IMR-90 (cell line): Measurements from ENCODE around the gene DCLK1. TPM values are rescaled to one million over a fixed set of nuclear protein-coding genes. Genes with fewer than 3 reads are reported as not detected.

Source experiments
- ATAC-seq: fragments of 200-7000 bp; cut with Tn5 transposase; 2 replicates; pipeline ENCODE4 v1.9.1; 2020; ENCODE audit warnings: low read depth, mild to moderate bottlenecking, moderate library complexity
- BruUV-seq: library from RNA; stranded (reverse); fragments of 400-500 nt; replicated peaks from 2 replicates; lab custom pipeline; 2021; lab: Mats Ljungman, UMichigan
- CTCF ChIA-PET: fragments of 300-600 bp; formaldehyde crosslinking; extraction: SDS; loops from one replicate; lab custom pipeline; 2021; ENCODE audit warnings: antibody characterized with exemption; lab: Yijun Ruan, JAX
- POLR2A ChIA-PET: fragments of 300-600 bp; sonication (Branson Sonifier 250); formaldehyde crosslinking; loops from one replicate; lab custom pipeline; 2022; ENCODE audit warnings: antibody characterized with exemption; ENCODE audit not compliant: unreplicated experiment; lab: Charles Lee
- DNase-seq: peaks from one replicate; pipeline ENCODE4 v3.0.0; 2013
- H2AFZ ChIP-seq: replicated peaks from 2 replicates; pipeline ENCODE3; 2013; ENCODE audit warnings: low read length, mild to moderate bottlenecking; ENCODE audit not compliant: poor library complexity
- H2AK5ac ChIP-seq: 2 replicates; pipeline ENCODE4 v1.6.1; 2013; ENCODE audit warnings: low read depth, low read length, inconsistent platforms
- H2AK9ac ChIP-seq: replicated peaks from 2 replicates; pipeline ENCODE3; 2013; ENCODE audit warnings: mild to moderate bottlenecking, low read depth, low read length, moderate library complexity; ENCODE audit not compliant: poor library complexity
- H2BK120ac ChIP-seq: 2 replicates; pipeline ENCODE4 v1.6.1; 2013; ENCODE audit warnings: low read depth, low read length, inconsistent platforms
- H2BK15ac ChIP-seq: 3 replicates; pipeline ENCODE4 v1.6.1; 2013; ENCODE audit warnings: low read depth, low read length, inconsistent platforms
- H2BK20ac ChIP-seq: 2 replicates; pipeline ENCODE4 v1.6.1; 2013; ENCODE audit warnings: low read depth, mild to moderate bottlenecking, inconsistent platforms, low read length, moderate library complexity
- H2BK5ac ChIP-seq: 2 replicates; pipeline ENCODE4 v1.6.1; 2013; ENCODE audit warnings: mild to moderate bottlenecking, low read depth, low read length, inconsistent platforms; ENCODE audit not compliant: poor library complexity, severe bottlenecking
- H3K14ac ChIP-seq: replicated peaks from 2 replicates; pipeline ENCODE4 v1.6.1; 2013; ENCODE audit warnings: low read depth, low read length, inconsistent platforms
- H3K18ac ChIP-seq: 2 replicates; pipeline ENCODE4 v1.6.1; 2013; ENCODE audit warnings: low read depth, low read length, control low read depth
- H3K23ac ChIP-seq: 2 replicates; pipeline ENCODE4 v1.6.1; 2013; ENCODE audit warnings: low read depth, low read length, inconsistent platforms
- H3K27ac ChIP-seq: 2 replicates; pipeline ENCODE4 v1.5.1; 2013; ENCODE audit warnings: mild to moderate bottlenecking, control low read depth, low read length; ENCODE audit not compliant: insufficient read depth
- H3K27me3 ChIP-seq: 2 replicates; pipeline ENCODE4 v1.6.1; 2013; ENCODE audit warnings: low read length; ENCODE audit not compliant: control insufficient read depth, insufficient read depth
- H3K36me3 ChIP-seq: 2 replicates; pipeline ENCODE4 v1.6.1; 2013; ENCODE audit warnings: low read length, mixed read lengths; ENCODE audit not compliant: control insufficient read depth, insufficient read depth
- H3K4ac ChIP-seq: 2 replicates; pipeline ENCODE4 v1.6.1; 2013; ENCODE audit warnings: low read depth, low read length, inconsistent platforms
- H3K4me1 ChIP-seq: 2 replicates; pipeline ENCODE4 v1.6.1; 2013; ENCODE audit warnings: low read length, mixed read lengths; ENCODE audit not compliant: control insufficient read depth, insufficient read depth
- H3K4me2 ChIP-seq: 2 replicates; pipeline ENCODE4 v1.6.1; 2013; ENCODE audit warnings: low read depth, mild to moderate bottlenecking, control low read depth, low read length, moderate library complexity
- H3K4me3 ChIP-seq: 2 replicates; pipeline ENCODE4 v1.5.1; 2013; ENCODE audit warnings: low read depth, mild to moderate bottlenecking, control low read depth, low read length, moderate library complexity; ENCODE audit not compliant: insufficient read depth
- H3K56ac ChIP-seq: 2 replicates; pipeline ENCODE4 v1.6.1; 2013; ENCODE audit warnings: low read length, inconsistent platforms; ENCODE audit not compliant: insufficient read depth; ENCODE audit errors: extremely low read depth
- H3K79me1 ChIP-seq, 2 experiments: 2 replicates each; pipeline ENCODE4 v1.6.1; 2013; ENCODE audit warnings: low read length in 2 of 2, inconsistent platforms in 1 of 2, low read depth in 1 of 2
- H3K9ac ChIP-seq: 2 replicates; pipeline ENCODE4 v1.6.1; 2013; ENCODE audit warnings: low read depth, low read length, control low read depth
- H3K9me1 ChIP-seq: 2 replicates; pipeline ENCODE4 v1.6.1; 2013; ENCODE audit warnings: low read length, inconsistent platforms; ENCODE audit not compliant: insufficient read depth
- H3K9me3 ChIP-seq: 2 replicates; pipeline ENCODE4 v1.6.1; 2013; ENCODE audit warnings: low read length; ENCODE audit not compliant: control insufficient read depth, insufficient read depth
- H4K20me1 ChIP-seq: 2 replicates; pipeline ENCODE4 v1.6.1; 2013; ENCODE audit warnings: low read length, inconsistent platforms; ENCODE audit not compliant: insufficient read depth
- H4K5ac ChIP-seq: 2 replicates; pipeline ENCODE4 v1.6.1; 2013; ENCODE audit warnings: mild to moderate bottlenecking, low read depth, low read length, control low read depth
- H4K8ac ChIP-seq, 2 experiments: 2 replicates each; pipeline ENCODE4 v1.6.1; 2013; ENCODE audit warnings: low read depth in 2 of 2, low read length in 2 of 2, control low read depth in 1 of 2, inconsistent platforms in 1 of 2
- H4K91ac ChIP-seq: 2 replicates; pipeline ENCODE4 v1.6.1; 2013; ENCODE audit warnings: low read depth, low read length, inconsistent platforms; ENCODE audit not compliant: insufficient read depth
- BHLHE40 ChIP-seq: fragments of 150-350 bp; IDR thresholded peaks from 2 replicates; pipeline ENCODE4 v1.6.1; 2016; ENCODE audit warnings: mild to moderate bottlenecking, low read depth, low read length
- CEBPB ChIP-seq: IDR thresholded peaks from 2 replicates; pipeline ENCODE4 v1.6.1; 2012; ENCODE audit warnings: low read depth, low read length, improper control_type of control experiment
- ELK1 ChIP-seq: fragments of 150-350 bp; IDR thresholded peaks from 2 replicates; pipeline ENCODE4 v1.6.1; 2016; ENCODE audit warnings: low read depth, mild to moderate bottlenecking, low read length, moderate library complexity, borderline replicate concordance
- MAZ ChIP-seq: IDR thresholded peaks from 2 replicates; pipeline ENCODE4 v1.6.1; 2012; ENCODE audit warnings: low read depth, mild to moderate bottlenecking, low read length, improper control_type of control experiment, moderate library complexity, borderline replicate concordance
- SMC3 ChIP-seq: fragments of 150-350 bp; IDR thresholded peaks from 2 replicates; pipeline ENCODE4 v1.6.1; 2016; ENCODE audit warnings: low read depth, mild to moderate bottlenecking, antibody characterized with exemption, low read length, moderate library complexity
- WGBS, 2 experiments: methylation state at CpG; one replicate each; pipeline versions ENCODE4 v1.1.5 to v1.1.7; 2013; ENCODE audit warnings: missing lambda C conversion rate in 2 of 2; ENCODE audit not compliant: insufficient read length in 1 of 2; ENCODE audit errors: extremely low coverage in 2 of 2; 5-methylcytosine and 5-hydroxymethylcytosine counted together
- dilution Hi-C: fragments of 300-500 bp; cut with HindIII; formaldehyde crosslinking; loops from one replicate; pipeline ENCODE4 v1.14.3; 2018; ENCODE audit warnings: low sequenced_read_pairs; ENCODE audit not compliant: unreplicated experiment
- in situ Hi-C: fragments of 300-500 bp; cut with MboI; formaldehyde crosslinking; loops from 3 replicates; pipeline ENCODE4 v1.14.3; 2019; ENCODE audit warnings: low sequenced_read_pairs, inconsistent platforms, mixed read lengths
- intact Hi-C: fragments of 100-400 bp; cut with micrococcal nuclease; formaldehyde crosslinking; loops from 2 replicates; pipeline ENCODE4 v1.10.0; 2022
- polyA plus RNA-seq, 3 experiments: library from polyadenylated mRNA; depleted of rRNA; stranded (reverse); fragments of >200 nt; gene quantifications; 2 replicates each; pipeline ENCODE4 v1.2.3, GENCODE V29; 2012; ENCODE audit warnings: low replicate concordance in 1 of 3
- total RNA-seq: library from RNA; depleted of rRNA; stranded (reverse); fragments of >200 nt; gene quantifications from 2 replicates; pipeline ENCODE4 v1.2.3, GENCODE V29; 2012

Gene DCLK1
- total and polyA plus RNA-seq, 2 of the 4 experiments (the other 2 are of a cell fraction), result under 0.01 to 0.02 TPM

GRCh38 chr13:36160297-36160696, 29.1 kb upstream of the DCLK1 start:
- no peak overlapping the region for H2AK5ac ChIP-seq
- H2AFZ ChIP-seq, result no peak overlapping the region
- H3K23ac ChIP-seq, result no peak overlapping the region
- no peak overlapping the region for H2BK120ac ChIP-seq
- dilution Hi-C loops (no loop called here), in situ Hi-C loops (no loop called here), intact Hi-C loops (no loop called here)
- no peaks in the 10 kb centered on the region for H3K79me1 ChIP-seq
- no peak overlapping the region for H4K8ac ChIP-seq
- H3K9ac ChIP-seq, result no peak overlapping the region
- H3K56ac ChIP-seq, result no peak overlapping the region
- no peak overlapping the region for H3K14ac ChIP-seq
- H3K9me1 ChIP-seq, result peaks cover 3% of the 10 kb centered on the region; the same call in 1 of the 2 replicates
- POLR2A ChIA-PET, result interaction anchor here (0.7 kb wide), 1 partner anchor 34 kb away, joined by 3 read pairs; no protein-coding TSS in a partner anchor
- H3K27ac ChIP-seq, result no peak overlapping the region
- H2AK9ac ChIP-seq, result no peak overlapping the region
- no peak overlapping the region for H2BK5ac ChIP-seq
- no peak overlapping the region for H3K4me2 ChIP-seq
- TF ChIP-seq MAZ (no peak), ELK1 (no peak), CEBPB (no peak), SMC3 (no peak), BHLHE40 (no peak)
- CTCF ChIA-PET, result no interaction called here
- H3K4me1 ChIP-seq, result peaks cover 2% of the 10 kb centered on the region; the same call in 1 of the 2 replicates
- no peak overlapping the region for H2BK15ac ChIP-seq
- no peak overlapping the region for H3K4ac ChIP-seq
- 76% methylated on average over 3 of the region's 4 CpGs; no CpG with 5 or more reads in 1 of the 2 experiments for WGBS, 2 experiments
- no TSS peak for BruUV-seq
- no peaks in the 10 kb centered on the region; the same call in 1 of the 2 replicates for H3K27me3 ChIP-seq
- no peak overlapping the region for H4K5ac ChIP-seq
- no peak overlapping the region for H2BK20ac ChIP-seq
- no peaks in the 10 kb centered on the region for H3K36me3 ChIP-seq
- no peak overlapping the region for H3K18ac ChIP-seq
- no peak overlapping the region for H4K91ac ChIP-seq
- DNase-seq (no peak), ATAC-seq (no peak)
- no peaks in the 10 kb centered on the region for H3K9me3 ChIP-seq
- H4K20me1 ChIP-seq, result no peaks in the 10 kb centered on the region
- no peak overlapping the region for H3K4me3 ChIP-seq
